ENCODE results near the gene SLC15A3.

SLC15A3 gene

GRCh38 chr11:60921777-60922335 lies 30.1 kb downstream of the SLC15A3 start:
- DNase-seq (ENCODE audit: low spot score): no peak
- peak overlapping the region; percentile 70 for H3K27ac ChIP-seq
- ChIA-PET POLR2A (ENCODE audit: low non-redundant PET) (no interaction called here), CTCF (interaction anchor here (0.5 to 0.6 kb wide), 3 partner anchors 73 to 336 kb away, joined by 3 to 5 read pairs (median 3); no protein-coding TSS in a partner anchor)
- TF ChIP-seq CTCF (conservative IDR thresholded peaks at IDR 0.05; ENCODE audit: low read depth): no peak

- H3K27ac ChIP-seq: no peak overlapping the region
- TF ChIP-seq CTCF (conservative IDR thresholded peaks at IDR 0.05; ENCODE audit: low read depth): no peak
- ChIA-PET POLR2A (ENCODE audit: low non-redundant PET) (no interaction called here), CTCF (no interaction called here)
- no peak for DNase-seq (ENCODE audit: low spot score)
Measured at GRCh38 chr11:60921259-60921658, 30.7 kb downstream of the SLC15A3 start.

GRCh38 chr11:60919956-60920355 lies 32.0 kb downstream of the SLC15A3 start:
- H3K27ac ChIP-seq: no peak overlapping the region; the same call in 1 of the 2 replicates
- TF ChIP-seq CTCF (conservative IDR thresholded peaks at IDR 0.05; ENCODE audit: low read depth): no peak
- DNase-seq (ENCODE audit: low spot score): no peak
- ChIA-PET CTCF (no interaction called here), POLR2A (ENCODE audit: low non-redundant PET) (no interaction called here)

GRCh38 chr11:60919320-60919719 lies 32.7 kb downstream of the SLC15A3 start:
- CTCF ChIA-PET: no interaction called here

GRCh38 chr11:60918939-60919265 lies 33.1 kb downstream of the SLC15A3 start:
- POLR2A ChIA-PET (ENCODE audit: low non-redundant PET): no interaction called here
- CTCF ChIA-PET: interaction anchor here (0.7 kb wide), 1 partner anchor 241 kb away, joined by 4 read pairs; no protein-coding TSS in a partner anchor
- TF ChIP-seq CTCF (conservative IDR thresholded peaks at IDR 0.05; ENCODE audit: low read depth): no peak
- no peak for DNase-seq (ENCODE audit: low spot score)
- 0 out of 2 replicates have a peak overlapping the region, but pooled peaks have one; percentile 30 for H3K27ac ChIP-seq

More at GRCh38 chr11:60919320-60919719, 32.7 kb downstream of the SLC15A3 start:
- no peak for DNase-seq (ENCODE audit: low spot score)
- POLR2A ChIA-PET (ENCODE audit: low non-redundant PET): no interaction called here
- no peak for TF ChIP-seq CTCF (conservative IDR thresholded peaks at IDR 0.05; ENCODE audit: low read depth)
- no peak overlapping the region; the same call in 1 of the 2 replicates for H3K27ac ChIP-seq

- 0 out of 2 replicates have a peak overlapping the region, but pooled peaks have one; percentile 30 for H3K27ac ChIP-seq
- ChIA-PET CTCF (interaction anchor here (0.7 kb wide), 1 partner anchor 242 kb away, joined by 4 read pairs; no protein-coding TSS in a partner anchor), POLR2A (ENCODE audit: low non-redundant PET) (no interaction called here)
- DNase-seq (ENCODE audit: low spot score): no peak
- TF ChIP-seq CTCF (conservative IDR thresholded peaks at IDR 0.05; ENCODE audit: low read depth): no peak
Measured at GRCh38 chr11:60918251-60918938, 33.6 kb downstream of the SLC15A3 start.
